HG03520 (cell line): ENCODE data around the gene ABCC9.

Experiments used
- ATAC-seq: cut with Tn5 transposase; IDR thresholded peaks from one replicate; pipeline ENCODE4 v1.9.1; 2021; ENCODE audit warnings: mild to moderate bottlenecking, moderate library complexity; ENCODE audit not compliant: unreplicated experiment

ABCC9 gene

DNA sequence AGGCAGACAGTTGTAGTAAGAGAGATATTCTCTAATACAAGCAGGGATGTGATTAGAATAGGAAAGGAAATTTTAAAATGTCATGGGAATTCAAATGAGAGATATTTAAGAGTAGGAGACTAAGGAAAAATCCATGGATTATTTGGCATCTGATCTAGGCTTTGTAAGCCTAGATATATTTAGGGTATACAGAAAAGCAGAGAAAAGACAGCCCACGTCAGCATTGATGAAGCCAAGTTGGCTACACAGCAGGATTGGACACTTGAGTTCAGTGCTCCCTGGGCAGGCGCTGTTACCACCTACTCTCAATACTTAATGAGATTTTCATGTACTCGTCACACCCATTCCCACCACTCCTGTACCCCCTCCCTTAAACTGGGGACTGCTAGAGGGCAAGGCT, 165.1 kb downstream of the ABCC9 start:
- ATAC-seq, result no peak

DNA sequence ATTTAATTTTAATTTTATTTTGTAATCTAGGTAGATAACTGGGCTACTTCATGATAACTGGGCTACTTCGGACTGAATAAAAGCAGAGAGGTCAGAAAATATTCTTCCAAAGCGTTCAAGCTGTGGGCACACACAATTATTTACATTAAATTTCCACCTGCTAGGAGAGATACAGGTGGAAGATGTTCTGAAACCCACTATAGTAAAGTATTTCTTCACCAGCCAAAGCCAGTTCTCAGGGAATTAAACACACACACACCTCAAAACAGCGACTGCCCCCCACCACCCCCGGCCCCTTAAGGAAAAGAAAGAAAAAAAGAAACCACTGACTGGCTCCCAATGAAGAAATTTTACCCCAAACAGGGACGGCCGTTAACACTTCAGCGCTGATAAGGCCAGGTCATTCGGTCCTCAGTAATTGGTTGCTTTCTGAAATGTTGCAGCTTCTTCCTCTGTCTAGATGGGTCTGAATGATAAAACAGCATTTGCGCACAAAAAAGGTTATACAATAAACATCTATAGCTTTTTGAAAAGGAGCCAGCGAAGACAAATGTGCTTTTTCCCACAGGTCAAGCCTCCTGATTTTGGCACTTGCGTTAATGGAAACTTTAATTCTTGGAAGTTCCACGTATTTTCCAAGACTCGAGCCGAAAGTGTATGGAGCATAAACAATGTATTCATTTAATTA, 165.9 kb downstream of the ABCC9 start:
- ATAC-seq, result no peak

DNA sequence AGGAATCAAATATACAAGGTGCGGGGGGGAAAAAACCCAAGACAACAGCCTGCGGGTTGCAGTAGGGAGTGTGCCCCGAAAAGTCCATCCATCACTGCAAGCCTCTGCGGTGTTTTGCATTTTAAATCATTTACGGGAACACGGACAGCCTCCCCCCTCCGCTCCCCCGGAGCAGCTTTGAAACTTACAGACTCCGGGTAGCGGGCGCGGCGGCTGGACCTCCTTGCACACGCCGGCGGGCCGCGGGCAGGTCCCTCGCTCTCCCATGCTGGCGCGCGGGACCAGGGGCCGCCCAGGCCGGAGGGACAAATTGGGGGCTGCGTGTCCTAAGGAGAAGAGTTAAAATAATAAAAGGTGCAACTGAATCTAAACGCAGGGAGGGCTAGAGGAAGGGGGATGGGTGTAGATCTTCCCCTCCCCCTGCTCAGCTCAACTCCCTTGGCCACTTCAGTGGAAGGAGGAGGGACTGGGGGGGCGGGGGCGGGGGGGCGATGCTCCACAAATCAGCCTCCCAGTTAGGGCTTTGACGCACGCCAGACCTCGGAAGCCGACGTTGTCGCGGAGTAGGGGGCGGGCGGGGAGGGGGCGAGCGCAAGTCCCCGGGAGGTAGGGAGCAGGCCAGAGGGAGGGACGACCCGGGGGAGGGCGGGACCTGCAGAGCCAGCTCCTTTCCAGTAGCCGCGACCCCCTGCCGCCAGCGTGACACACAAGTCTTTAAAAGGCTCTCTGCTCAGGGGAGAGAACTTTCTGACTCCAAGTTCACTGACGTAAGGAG, 166.7 kb downstream of the ABCC9 start, which contains the start of gene KCNJ8:
Gene KCNJ8 (minus strand): TSS at position 349 of the 775 bp plus-strand sequence. CDS start 1,090 bp downstream, outside the sequence.
- ATAC-seq, result no peak

DNA sequence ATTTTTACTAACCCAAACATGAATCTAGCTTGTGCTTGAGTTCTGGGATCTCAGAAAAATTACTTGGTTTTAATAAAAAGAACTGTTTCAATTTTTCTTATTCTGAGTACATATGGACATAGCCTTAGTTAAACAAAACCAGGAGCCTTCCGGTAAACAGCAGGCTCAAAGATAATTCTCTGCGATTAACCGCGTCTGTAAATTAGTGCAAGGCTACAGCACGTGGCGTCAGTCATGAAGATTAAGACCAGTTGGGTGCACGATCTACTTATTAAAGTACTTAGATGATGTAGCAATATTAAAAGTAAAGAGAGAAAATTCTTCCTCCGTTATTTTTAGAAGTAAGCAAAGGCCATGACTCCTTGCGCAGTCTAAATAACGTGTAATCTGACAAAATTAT, 167.4 kb downstream of the ABCC9 start:
- no peak for ATAC-seq

DNA sequence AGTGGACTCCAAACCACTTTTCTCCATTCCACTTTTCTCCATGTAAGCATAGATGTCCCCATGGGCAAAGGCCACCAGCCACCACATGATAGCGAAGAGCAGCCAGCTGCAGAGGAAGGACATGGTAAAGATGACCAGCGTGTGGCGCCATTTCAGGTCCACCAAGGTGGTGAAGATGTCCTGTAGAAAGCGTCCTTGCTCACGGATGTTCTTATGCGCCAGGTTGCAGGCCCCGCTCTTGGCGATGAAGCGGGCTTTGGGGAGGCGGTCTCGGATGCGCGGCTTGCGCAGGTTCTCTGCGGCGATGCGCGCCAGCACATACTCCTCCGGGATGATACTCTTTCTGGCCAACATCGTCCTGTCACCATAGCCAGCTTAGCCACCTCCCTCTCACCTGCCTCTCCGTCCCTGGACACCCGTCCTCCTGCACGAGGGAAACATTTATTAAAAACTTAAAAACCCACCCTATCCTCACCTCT, 167.9 kb downstream of the ABCC9 start:
- no peak for ATAC-seq

DNA sequence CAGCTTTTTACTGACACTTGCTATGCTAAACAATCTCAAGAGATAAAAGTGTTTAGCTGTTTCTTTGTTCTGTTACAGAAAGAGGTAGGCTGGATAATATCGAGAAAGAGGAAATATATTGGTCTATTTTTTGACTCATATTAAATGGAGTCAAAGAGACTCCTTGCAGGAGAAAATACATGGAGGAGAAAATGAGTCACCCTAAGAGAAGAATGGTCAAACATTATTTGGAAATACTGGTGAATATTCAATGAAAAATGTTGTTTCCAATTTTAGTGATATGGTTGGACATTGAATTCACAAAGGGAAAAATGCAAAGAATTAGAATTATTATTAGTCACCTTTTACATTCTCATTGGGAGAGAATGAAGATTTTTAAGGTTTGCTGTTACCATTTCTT, 169.9 kb downstream of the ABCC9 start:
- no peak for ATAC-seq

DNA sequence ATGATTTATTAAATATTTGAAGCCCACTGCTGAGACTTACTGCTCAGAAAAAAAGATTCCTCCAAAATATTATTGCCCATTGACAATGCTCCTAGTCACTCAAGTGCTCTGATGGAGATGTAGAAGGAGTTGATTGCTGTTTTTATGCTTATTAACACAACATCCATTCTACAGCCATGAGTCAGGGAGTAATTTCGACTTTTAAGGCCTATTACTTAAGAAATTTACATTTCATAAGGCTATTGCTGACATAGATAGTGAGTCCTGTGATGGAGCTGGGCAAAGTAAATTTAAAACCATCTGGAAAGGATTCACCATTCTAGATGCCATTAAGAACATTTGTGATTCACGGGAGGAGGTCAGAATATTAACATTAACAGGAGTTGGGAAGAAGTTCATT, 171.9 kb downstream of the ABCC9 start:
- no peak for ATAC-seq

DNA sequence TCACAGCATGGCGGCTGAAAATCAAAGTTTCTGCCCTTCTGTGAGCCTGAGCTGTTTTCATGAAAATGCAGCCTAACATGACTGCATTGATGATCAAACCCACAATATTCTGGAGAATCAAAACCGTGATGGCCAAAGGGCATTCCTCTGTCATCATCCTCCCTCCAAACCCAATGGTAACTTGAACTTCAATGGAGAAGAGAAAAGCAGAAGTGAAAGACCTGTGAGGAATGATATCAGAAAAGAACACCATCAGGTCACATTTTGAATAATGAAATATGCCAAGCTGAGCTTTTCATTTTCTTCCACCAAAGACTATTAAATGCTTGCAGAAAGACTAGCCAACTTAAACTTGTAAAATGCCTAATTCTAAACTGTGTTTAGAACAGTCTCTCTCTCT, 174.8 kb downstream of the ABCC9 start:
- no peak for ATAC-seq

DNA sequence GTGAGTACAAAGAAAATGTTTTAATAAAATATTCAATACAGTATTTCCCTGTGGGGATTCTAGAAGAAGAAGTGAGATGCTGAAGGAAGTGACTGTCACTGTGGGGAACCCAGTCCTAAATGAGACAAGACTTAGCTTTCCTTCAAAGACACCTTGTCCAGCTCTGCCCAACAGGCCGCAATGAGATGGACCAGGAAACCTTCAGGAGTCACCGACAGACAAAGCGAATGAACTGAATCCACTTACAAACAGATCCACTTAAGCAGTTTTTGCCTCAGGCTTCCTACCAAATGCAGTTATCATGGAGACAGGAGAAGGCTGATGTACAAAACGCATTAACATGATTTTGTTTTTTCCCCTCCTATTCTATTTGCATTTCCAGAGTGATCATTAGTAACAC, 176.3 kb downstream of the ABCC9 start:
- no peak for ATAC-seq

DNA sequence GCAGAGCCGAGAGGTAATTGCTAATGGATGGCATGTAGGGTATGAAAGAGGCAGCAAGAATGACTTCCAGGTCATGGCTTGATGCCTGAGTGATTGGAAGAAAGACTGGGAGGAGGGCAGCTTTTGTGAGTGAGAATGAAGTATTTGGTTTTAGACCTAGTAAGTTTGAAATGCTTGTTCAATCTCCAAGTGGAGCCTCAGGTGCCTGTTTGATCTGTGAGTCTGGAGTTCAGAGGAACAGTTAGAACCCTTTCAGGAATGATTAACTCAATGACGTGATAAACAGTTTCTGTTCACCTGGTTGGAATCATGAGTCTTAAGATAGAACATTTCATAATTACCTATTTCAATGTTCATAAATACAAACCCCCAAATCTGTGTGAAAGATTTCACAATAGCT, 177.2 kb downstream of the ABCC9 start:
- ATAC-seq, result no peak

DNA sequence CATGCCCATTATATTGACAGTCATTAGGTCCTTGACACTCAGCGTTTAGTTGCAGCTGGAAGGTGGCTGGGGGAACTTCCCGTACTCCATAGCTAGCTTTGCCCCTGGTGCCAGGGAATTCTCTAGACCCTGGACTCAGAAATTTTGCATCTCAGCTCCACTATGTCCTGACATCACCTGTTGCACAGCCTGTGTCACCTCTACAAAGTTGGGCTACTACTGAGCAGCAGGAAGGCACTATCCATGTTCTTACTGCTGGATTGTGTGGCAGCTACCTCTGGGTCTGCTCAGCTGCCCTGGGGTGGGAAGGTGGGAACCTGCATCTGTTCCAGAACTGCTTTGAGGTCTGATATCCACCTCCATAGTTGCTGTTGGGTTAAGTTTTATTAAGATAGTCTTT, 177.7 kb downstream of the ABCC9 start:
- no peak for ATAC-seq

DNA sequence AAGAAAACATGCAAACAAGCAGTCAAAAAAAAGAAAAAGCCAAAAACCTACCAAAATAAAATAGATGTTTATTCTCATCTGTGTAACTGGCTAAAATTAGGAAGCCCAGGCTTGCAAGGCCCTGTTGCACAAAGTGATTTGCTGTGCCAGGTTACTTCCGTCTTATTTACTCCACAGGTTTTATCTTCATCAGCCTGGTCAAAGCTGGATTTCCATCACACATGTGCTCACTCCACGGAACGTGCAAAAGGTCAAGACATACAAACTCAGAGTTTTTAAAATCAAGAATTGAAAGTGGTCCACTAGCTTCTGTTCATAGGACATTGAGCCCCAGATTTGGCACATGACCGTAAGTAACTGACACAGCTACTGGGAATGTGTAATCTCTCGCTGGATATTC, 181.5 kb downstream of the ABCC9 start:
- no peak for ATAC-seq

DNA sequence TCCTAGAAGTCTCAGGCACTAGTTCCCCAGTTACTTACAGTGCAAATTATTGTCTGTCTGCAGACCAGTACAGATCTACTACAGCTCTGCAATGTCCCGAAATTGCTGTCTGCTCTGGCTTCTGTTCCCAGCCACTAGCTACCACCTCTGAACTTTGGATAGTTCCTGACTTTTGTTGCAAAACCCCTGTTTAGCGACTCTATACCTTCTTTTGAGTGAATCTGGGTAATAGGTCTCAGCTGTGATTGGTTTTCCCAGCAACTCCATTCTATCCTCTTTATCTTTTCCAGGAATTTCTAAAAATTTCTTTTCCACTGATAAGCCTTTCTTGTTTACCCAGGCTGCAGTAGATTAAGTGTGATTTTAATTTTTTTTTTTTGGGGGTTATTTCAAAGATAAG, 183.5 kb downstream of the ABCC9 start:
- no peak for ATAC-seq

DNA sequence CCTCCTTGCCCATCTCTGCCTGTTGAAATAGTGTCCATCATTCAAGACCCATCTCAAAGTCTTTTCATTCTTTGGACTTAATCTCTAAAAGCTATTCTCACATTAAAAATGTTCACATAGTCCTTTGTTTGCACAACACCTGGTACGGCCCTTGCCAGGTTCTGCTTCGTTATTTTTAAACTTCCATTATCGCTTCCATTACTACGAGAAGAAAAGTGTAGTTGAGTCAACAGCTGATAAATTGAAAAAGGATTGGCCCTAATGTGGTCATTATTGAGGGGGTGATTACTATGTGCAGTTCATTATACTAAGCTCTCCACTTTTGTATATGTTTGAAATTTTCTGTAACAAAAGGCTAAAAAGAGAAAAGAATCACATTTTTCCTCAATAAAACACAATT, 184.5 kb downstream of the ABCC9 start:
- ATAC-seq, result no peak

DNA sequence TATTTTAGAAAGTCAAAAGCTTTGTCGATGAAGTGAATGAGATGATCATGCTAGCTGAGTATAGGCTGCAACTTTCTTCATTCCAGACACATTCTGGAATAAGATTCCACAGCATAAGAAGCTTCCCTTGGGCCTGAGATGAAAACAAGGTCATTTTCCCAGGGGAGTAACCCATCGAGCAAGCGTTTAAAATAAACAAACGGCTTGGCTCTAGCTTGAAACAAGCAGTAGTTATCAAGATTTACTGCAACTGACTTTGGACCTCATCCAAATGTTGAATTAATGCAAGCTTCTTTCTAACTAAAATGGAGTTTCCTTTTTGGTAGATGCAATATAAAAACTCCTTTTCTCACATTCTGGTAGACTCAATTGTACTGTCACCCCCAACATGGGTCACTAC, 189.7 kb downstream of the ABCC9 start:
- ATAC-seq, result no peak
